K562 (cell line): ENCODE data around the gene OR10D3. TPM values are rescaled to one million over a fixed set of nuclear protein-coding genes. Genes with fewer than 3 reads are reported as not detected.

ENCODE experiments used
- ARID2 ChIP-seq: fragments of 450-650 bp; IDR thresholded peaks from 2 replicates; pipeline ENCODE4 v1.6.1; 2017; ENCODE audit warnings: antibody characterized with exemption, mild to moderate bottlenecking
- ATF1 ChIP-seq, 2 experiments: fragments of 450-650 bp in 1 of 2; IDR thresholded peaks; 2 replicates each; pipeline ENCODE4 v1.6.1; 2016; ENCODE audit warnings: missing compliant biosample characterization in 1 of 2, missing genetic modification characterization in 1 of 2
- BRCA1 ChIP-seq, 2 experiments: fragments of 450-650 bp in 1 of 2; sonication (generic) in 1 of 2; formaldehyde crosslinking in 1 of 2; IDR thresholded peaks; 2 replicates each; pipeline versions ENCODE4 v1.5.0 to v1.6.1; 2017 to 2020; ENCODE audit warnings: mild to moderate bottlenecking in 1 of 2, missing genetic modification reagents in 1 of 2
- DPF2 ChIP-seq: fragments of 450-650 bp; IDR thresholded peaks from 2 replicates; pipeline ENCODE4 v1.6.1; 2016
- FOXM1 ChIP-seq, 2 experiments: fragments of 450-650 bp in 1 of 2; sonication (generic) in 1 of 2; formaldehyde crosslinking in 1 of 2; IDR thresholded peaks; 2 replicates each; pipeline versions ENCODE4 v1.6.1 to v1.9.0; 2017 to 2022; ENCODE audit warnings: low read depth in 2 of 2, mild to moderate bottlenecking in 2 of 2, missing genetic modification reagents in 1 of 2, moderate library complexity in 1 of 2
- HOXB6 ChIP-seq: fragments of 250-450 bp; sonication (Bioruptor Pico); IDR thresholded peaks from 2 replicates; pipeline ENCODE4 v1.5.1; 2022; ENCODE audit warnings: mild to moderate bottlenecking, borderline replicate concordance
- LEF1 ChIP-seq: fragments of 450-650 bp; IDR thresholded peaks from 2 replicates; pipeline ENCODE4 v1.6.1; 2016; ENCODE audit warnings: mild to moderate bottlenecking
- MYBL2 ChIP-seq, 2 experiments: fragments of 450-650 bp in 1 of 2; sonication (generic) in 1 of 2; formaldehyde crosslinking in 1 of 2; IDR thresholded peaks; 2 replicates each; pipeline versions ENCODE4 v1.6.1 to v1.8.1; 2017 to 2022; ENCODE audit warnings: borderline replicate concordance in 1 of 2, inconsistent platforms in 1 of 2, low read depth in 1 of 2, mild to moderate bottlenecking in 1 of 2, missing genetic modification reagents in 1 of 2, moderate library complexity in 1 of 2
- NELFE ChIP-seq: IDR thresholded peaks from 2 replicates; pipeline ENCODE4 v1.6.1; 2011; ENCODE audit warnings: mild to moderate bottlenecking; ENCODE audit not compliant: insufficient read depth, insufficient read length
- NFYB ChIP-seq: IDR thresholded peaks from 2 replicates; pipeline ENCODE4 v1.6.1; 2011; ENCODE audit warnings: mild to moderate bottlenecking, moderate library complexity; ENCODE audit not compliant: insufficient read length; ENCODE audit errors: extremely low read depth
- NR2C1 ChIP-seq, 2 experiments: fragments of 450-650 bp; IDR thresholded peaks; 2 replicates each; pipeline ENCODE4 v1.6.1; 2017; ENCODE audit warnings: mild to moderate bottlenecking in 2 of 2, antibody characterized with exemption in 1 of 2, inconsistent platforms in 1 of 2, missing compliant biosample characterization in 1 of 2, missing genetic modification characterization in 1 of 2
- PHF8 ChIP-seq: fragments of 200-600 bp; sonication (generic); IDR thresholded peaks from 2 replicates; pipeline ENCODE4 v1.6.1; 2012; ENCODE audit warnings: mixed run types, mild to moderate bottlenecking, inconsistent platforms, low read length, moderate library complexity, borderline replicate concordance
- SIRT6 ChIP-seq: IDR thresholded peaks from one replicate; pipeline ENCODE4 v1.6.1; 2012; ENCODE audit warnings: low read depth, mild to moderate bottlenecking, control low read depth, inconsistent platforms, low read length, moderate library complexity
- SRSF9 ChIP-seq: fragments of 200-400 bp; formaldehyde crosslinking; IDR thresholded peaks from 2 replicates; pipeline ENCODE4 v1.6.1; 2017; ENCODE audit warnings: low read depth, low read length, borderline replicate concordance
- TOE1 ChIP-seq, 2 experiments: fragments of 450-650 bp in 1 of 2; sonication (generic) in 1 of 2; formaldehyde crosslinking in 1 of 2; IDR thresholded peaks; 2 replicates each; pipeline versions ENCODE4 v1.7.1 to v1.8.0; 2016 to 2022; ENCODE audit warnings: borderline replicate concordance in 2 of 2, mild to moderate bottlenecking in 2 of 2, antibody characterized with exemption in 1 of 2, inconsistent platforms in 1 of 2, low read depth in 1 of 2, missing genetic modification reagents in 1 of 2, moderate library complexity in 1 of 2
- ZNF224 ChIP-seq: sonication (generic); formaldehyde crosslinking; IDR thresholded peaks from 2 replicates; pipeline ENCODE4 v1.8.0; 2022; ENCODE audit warnings: mild to moderate bottlenecking, missing genetic modification reagents
- ZNF354B ChIP-seq: fragments of 250-450 bp; sonication (Bioruptor Pico); IDR thresholded peaks from 2 replicates; pipeline ENCODE4 v1.4.0; 2020
- ZNF431 ChIP-seq: sonication (generic); formaldehyde crosslinking; IDR thresholded peaks from 2 replicates; pipeline ENCODE4 v1.8.0; 2022; ENCODE audit warnings: mild to moderate bottlenecking, missing genetic modification reagents
- ZNF511 ChIP-seq: sonication (generic); formaldehyde crosslinking; IDR thresholded peaks from 2 replicates; pipeline ENCODE4 v1.8.0; 2022; ENCODE audit warnings: mild to moderate bottlenecking, missing genetic modification reagents
- ZNF780A ChIP-seq: fragments of 250-450 bp; sonication (Bioruptor Pico); IDR thresholded peaks from 2 replicates; pipeline ENCODE4 v1.5.0; 2021; ENCODE audit warnings: mild to moderate bottlenecking
- ZSCAN29 ChIP-seq: fragments of 450-650 bp; IDR thresholded peaks from 2 replicates; pipeline ENCODE4 v1.6.1; 2017
- polyA plus RNA-seq, 8 experiments: library from polyadenylated mRNA; depleted of rRNA in 4 of 8; stranded (reverse) in 5 of 8; unstranded in 3 of 8; fragments of >200 nt; fragmentation: Nextera tagmentation in 2 of 8; fragmentation: Illumina TruSeq in 1 of 8; extraction: Ambion mirVana in 2 of 8; extraction: Trizol in 1 of 8; gene quantifications; 2 replicates each; pipeline versions ENCODE4 v1.2.1 to v1.2.3, GENCODE V29; 2011 to 2014; ENCODE audit warnings: inconsistent platforms in 1 of 8, missing spikeins in 1 of 8
- total RNA-seq, 7 experiments: library from RNA; depleted of rRNA in 6 of 7; stranded (reverse); fragments of >200 nt in 6 of 7; fragmentation: Illumina TruSeq in 2 of 7; extraction: Trizol in 2 of 7; gene quantifications; 2 replicates each; pipeline versions ENCODE4 v1.2.1 to v1.2.3, GENCODE V29; 2011 to 2021; ENCODE audit warnings: low replicate concordance in 1 of 7
- TF ChIP-seq, protein P1 (sequence below): sonication (generic); formaldehyde crosslinking; IDR thresholded peaks from 2 replicates; pipeline ENCODE4 v1.8.1; 2023; ENCODE audit warnings: mild to moderate bottlenecking, missing genetic modification reagents
- TF ChIP-seq, protein P2 (sequence below): fragments of 250-450 bp; sonication (Bioruptor Pico); IDR thresholded peaks from 2 replicates; pipeline ENCODE4 v1.8.0; 2021; ENCODE audit warnings: borderline replicate concordance, mild to moderate bottlenecking, moderate library complexity; ENCODE audit not compliant: poor library complexity, severe bottlenecking
- TF ChIP-seq, protein P3 (sequence below): fragments of 450-650 bp; IDR thresholded peaks from 2 replicates; pipeline ENCODE4 v1.7.0; 2016; ENCODE audit warnings: borderline replicate concordance

OR10D3 gene
- total and polyA plus RNA-seq, 9 of the 15 experiments (the other 6 are each of a cell fraction or from before 2014, with no cell fraction given) = 0.07 to 2.9 (median 0.80) TPM; not detected in 1

- no peak for TF ChIP-seq ZNF431 (CRISPR knock-in tag)
- no peak for TF ChIP-seq HOXB6
- TF ChIP-seq NELFE = no peak
- TF ChIP-seq TOE1 (IDR thresholded peaks at IDR 0.05; ENCODE audit: borderline replicate concordance) = no peak
- TF ChIP-seq TOE1 (CRISPR knock-in tag; IDR thresholded peaks at IDR 0.05; ENCODE audit: borderline replicate concordance, low read depth) = no peak
- TF ChIP-seq NFYB = no peak
- no peak for TF ChIP-seq ZNF780A (CRISPR knock-in tag)
- TF ChIP-seq ZSCAN29 = no peak
- no peak for TF ChIP-seq BRCA1 (IDR thresholded peaks at IDR 0.05)
- no peak for TF ChIP-seq BRCA1 (CRISPR knock-in tag; IDR thresholded peaks at IDR 0.05)
- TF ChIP-seq, protein P1, sequence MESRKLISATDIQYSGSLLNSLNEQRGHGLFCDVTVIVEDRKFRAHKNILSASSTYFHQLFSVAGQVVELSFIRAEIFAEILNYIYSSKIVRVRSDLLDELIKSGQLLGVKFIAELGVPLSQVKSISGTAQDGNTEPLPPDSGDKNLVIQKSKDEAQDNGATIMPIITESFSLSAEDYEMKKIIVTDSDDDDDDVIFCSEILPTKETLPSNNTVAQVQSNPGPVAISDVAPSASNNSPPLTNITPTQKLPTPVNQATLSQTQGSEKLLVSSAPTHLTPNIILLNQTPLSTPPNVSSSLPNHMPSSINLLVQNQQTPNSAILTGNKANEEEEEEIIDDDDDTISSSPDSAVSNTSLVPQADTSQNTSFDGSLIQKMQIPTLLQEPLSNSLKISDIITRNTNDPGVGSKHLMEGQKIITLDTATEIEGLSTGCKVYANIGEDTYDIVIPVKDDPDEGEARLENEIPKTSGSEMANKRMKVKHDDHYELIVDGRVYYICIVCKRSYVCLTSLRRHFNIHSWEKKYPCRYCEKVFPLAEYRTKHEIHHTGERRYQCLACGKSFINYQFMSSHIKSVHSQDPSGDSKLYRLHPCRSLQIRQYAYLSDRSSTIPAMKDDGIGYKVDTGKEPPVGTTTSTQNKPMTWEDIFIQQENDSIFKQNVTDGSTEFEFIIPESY (CRISPR knock-in tag) = no peak
- no peak for TF ChIP-seq ATF1 (CRISPR knock-in tag; IDR thresholded peaks at IDR 0.05)
- no peak for TF ChIP-seq ATF1 (tag; IDR thresholded peaks at IDR 0.05)
- TF ChIP-seq ZNF224 (CRISPR knock-in tag) = no peak
- TF ChIP-seq, protein P2, sequence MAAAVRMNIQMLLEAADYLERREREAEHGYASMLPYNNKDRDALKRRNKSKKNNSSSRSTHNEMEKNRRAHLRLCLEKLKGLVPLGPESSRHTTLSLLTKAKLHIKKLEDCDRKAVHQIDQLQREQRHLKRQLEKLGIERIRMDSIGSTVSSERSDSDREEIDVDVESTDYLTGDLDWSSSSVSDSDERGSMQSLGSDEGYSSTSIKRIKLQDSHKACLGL (CRISPR knock-in tag) = no peak
- TF ChIP-seq ZNF511 = no peak
- TF ChIP-seq MYBL2 (IDR thresholded peaks at IDR 0.05; ENCODE audit: low read depth) = peak; percentile 41; the same call in 1 of the 2 replicates
- TF ChIP-seq MYBL2 (CRISPR knock-in tag; IDR thresholded peaks at IDR 0.05; ENCODE audit: borderline replicate concordance) = no peak
- TF ChIP-seq ZNF354B (CRISPR knock-in tag) = no peak
- TF ChIP-seq SRSF9 = no peak
- TF ChIP-seq DPF2 = 0 out of 2 replicates have a peak, but pooled peaks have one; percentile 25
- no peak for TF ChIP-seq PHF8
- no peak for TF ChIP-seq FOXM1 (IDR thresholded peaks at IDR 0.05; ENCODE audit: low read depth)
- no peak for TF ChIP-seq FOXM1 (CRISPR knock-in tag; IDR thresholded peaks at IDR 0.05; ENCODE audit: low read depth)
- no peak for TF ChIP-seq ARID2
- TF ChIP-seq, protein P3, sequence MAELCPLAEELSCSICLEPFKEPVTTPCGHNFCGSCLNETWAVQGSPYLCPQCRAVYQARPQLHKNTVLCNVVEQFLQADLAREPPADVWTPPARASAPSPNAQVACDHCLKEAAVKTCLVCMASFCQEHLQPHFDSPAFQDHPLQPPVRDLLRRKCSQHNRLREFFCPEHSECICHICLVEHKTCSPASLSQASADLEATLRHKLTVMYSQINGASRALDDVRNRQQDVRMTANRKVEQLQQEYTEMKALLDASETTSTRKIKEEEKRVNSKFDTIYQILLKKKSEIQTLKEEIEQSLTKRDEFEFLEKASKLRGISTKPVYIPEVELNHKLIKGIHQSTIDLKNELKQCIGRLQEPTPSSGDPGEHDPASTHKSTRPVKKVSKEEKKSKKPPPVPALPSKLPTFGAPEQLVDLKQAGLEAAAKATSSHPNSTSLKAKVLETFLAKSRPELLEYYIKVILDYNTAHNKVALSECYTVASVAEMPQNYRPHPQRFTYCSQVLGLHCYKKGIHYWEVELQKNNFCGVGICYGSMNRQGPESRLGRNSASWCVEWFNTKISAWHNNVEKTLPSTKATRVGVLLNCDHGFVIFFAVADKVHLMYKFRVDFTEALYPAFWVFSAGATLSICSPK = no peak
- TF ChIP-seq SIRT6 = no peak
- no peak for TF ChIP-seq LEF1
- TF ChIP-seq NR2C1 (IDR thresholded peaks at IDR 0.05) = no peak
- 0 out of 2 replicates have a peak, but pooled peaks have one; percentile 31 for TF ChIP-seq NR2C1 (tag; IDR thresholded peaks at IDR 0.05)
Measured at GRCh38 chr11:124202951-124203350, 19.8 kb downstream of the OR10D3 start (continued).
